ENCODE data around the gene KRT75. TPM values are rescaled to one million over a fixed set of nuclear protein-coding genes. Genes with fewer than 3 reads are reported as not detected.

Gene KRT75
- total RNA-seq, 1 experiment from 2014 or later: not detected

GRCh38 chr12:52477651-52478050, 43.5 kb upstream of the KRT75 start:
- peaks cover 4% of the 10 kb centered on the region; the same call in 1 of the 2 replicates for H3K27me3 Mint-ChIP-seq (ENCODE audit: low read depth)
- no peak overlapping the region for H3K27ac Mint-ChIP-seq
- ChIA-PET POLR2A (no interaction called here), CTCF (no interaction called here)
- peaks cover 4% of the 10 kb centered on the region for H3K4me1 Mint-ChIP-seq
- peaks cover 15% of the 10 kb centered on the region for H3K36me3 Mint-ChIP-seq
- ATAC-seq: no peak
- TF ChIP-seq SMAD3 (CRISPR knock-in tag; IDR thresholded peaks at IDR 0.05; ENCODE audit: borderline replicate concordance): no peak
- TF ChIP-seq ELF4 (CRISPR knock-in tag; IDR thresholded peaks at IDR 0.05; ENCODE audit: low read depth): no peak
- no peak for TF ChIP-seq MLX (CRISPR knock-in tag; IDR thresholded peaks at IDR 0.05)
- no peak for TF ChIP-seq ZNF219 (CRISPR knock-in tag; IDR thresholded peaks at IDR 0.05; ENCODE audit: borderline replicate concordance)
- TF ChIP-seq ARID4B (CRISPR knock-in tag; IDR thresholded peaks at IDR 0.05; ENCODE audit: borderline replicate concordance): no peak
- TF ChIP-seq ZBTB43 (CRISPR knock-in tag; IDR thresholded peaks at IDR 0.05): no peak
- no peak for TF ChIP-seq ZNF671 (CRISPR knock-in tag; IDR thresholded peaks at IDR 0.05)
- no peak overlapping the region for H3K4me3 Mint-ChIP-seq
- H3K9me3 Mint-ChIP-seq: peaks cover 45% of the 10 kb centered on the region
- DNase-seq (ENCODE audit: low spot score): no peak

GRCh38 chr12:52474212-52474611, 40.0 kb upstream of the KRT75 start:
- ATAC-seq (no peak), DNase-seq (ENCODE audit: low spot score) (no peak)
- POLR2A ChIA-PET: no interaction called here
- no peak for TF ChIP-seq ZSCAN18 (CRISPR knock-in tag; IDR thresholded peaks at IDR 0.05)
- TF ChIP-seq HMGA2 (CRISPR knock-in tag; IDR thresholded peaks at IDR 0.05): peak; percentile 93
- Mint-ChIP-seq H3K27ac (no peak overlapping the region), H3K27me3 (ENCODE audit: low read depth) (peaks cover 4% of the 10 kb centered on the region; the same call in 1 of the 2 replicates), H3K4me1 (no peaks in the 10 kb centered on the region), H3K4me3 (no peak overlapping the region), H3K36me3 (peaks cover 17% of the 10 kb centered on the region), H3K9me3 (peaks cover 51% of the 10 kb centered on the region)
- CTCF ChIA-PET: interaction anchor here (1.2 kb wide), 1 partner anchor 26 kb away, joined by 3 read pairs; no protein-coding TSS in a partner anchor

GRCh38 chr12:52473768-52474167, 39.6 kb upstream of the KRT75 start, which contains the start of gene KRT6C:
Gene KRT6C, minus strand, starts transcription at chr12:52473805. Its CDS starts 68 bp downstream, at chr12:52473737.
- peaks cover 16% of the 10 kb centered on the region for H3K36me3 Mint-ChIP-seq
- ChIA-PET POLR2A (no interaction called here), CTCF (interaction anchor here (1.2 kb wide), 1 partner anchor 27 kb away, joined by 3 read pairs; no protein-coding TSS in a partner anchor)
- TF ChIP-seq SOX15 (CRISPR knock-in tag; IDR thresholded peaks at IDR 0.05): no peak
- no peak for TF ChIP-seq ERG (CRISPR knock-in tag; IDR thresholded peaks at IDR 0.05)
- no peak for TF ChIP-seq PRDM15 (CRISPR knock-in tag; IDR thresholded peaks at IDR 0.05)
- TF ChIP-seq ARID4B (CRISPR knock-in tag; IDR thresholded peaks at IDR 0.05; ENCODE audit: borderline replicate concordance): no peak
- no peak within 1 kb of the TSS for H3K27ac Mint-ChIP-seq
- peaks cover 4% of the 10 kb centered on the region; the same call in 1 of the 2 replicates for H3K27me3 Mint-ChIP-seq (ENCODE audit: low read depth)
- no peaks in the 10 kb centered on the region for H3K4me1 Mint-ChIP-seq
- H3K4me3 Mint-ChIP-seq: no peak within 1 kb of the TSS
- DNase-seq (ENCODE audit: low spot score): no peak
- peaks cover 47% of the 10 kb centered on the region for H3K9me3 Mint-ChIP-seq
- ATAC-seq: no peak
